Erythroblast (primary cell): Measurements from ENCODE around the gene PPCDC.

ENCODE experiments used
- GATA1 ChIP-seq: IDR thresholded peaks from 2 replicates; pipeline ENCODE4 v1.6.1; 2011; ENCODE audit warnings: low read depth, mild to moderate bottlenecking, control low read depth, low read length, moderate library complexity
- POLR2A ChIP-seq: IDR thresholded peaks from 2 replicates; pipeline ENCODE4 v1.6.1; 2011; ENCODE audit warnings: mild to moderate bottlenecking, low read length

GRCh38 chr15:75076277-75076676, 52.9 kb downstream of the PPCDC start:
- TF ChIP-seq POLR2A (no peak), GATA1 (no peak)
